K562 (cell line): Measurements from ENCODE around the gene AKT1S1. TPM values are rescaled to one million over a fixed set of nuclear protein-coding genes. Genes with fewer than 3 reads are reported as not detected.

Source experiments
- BRCA1 ChIP-seq, 2 experiments: fragments of 450-650 bp in 1 of 2; sonication (generic) in 1 of 2; formaldehyde crosslinking in 1 of 2; IDR thresholded peaks; 2 replicates each; pipeline versions ENCODE4 v1.5.0 to v1.6.1; 2017 to 2020; ENCODE audit warnings: mild to moderate bottlenecking in 1 of 2, missing genetic modification reagents in 1 of 2
- CXXC5 ChIP-seq: fragments of 250-450 bp; sonication (Bioruptor Pico); IDR thresholded peaks from 2 replicates; pipeline ENCODE4 v1.8.0; 2022; ENCODE audit warnings: inconsistent platforms, mild to moderate bottlenecking, moderate library complexity
- DLX4 ChIP-seq: fragments of 250-450 bp; sonication (Bioruptor Pico); IDR thresholded peaks from 2 replicates; pipeline ENCODE4 v1.6.1; 2021; ENCODE audit warnings: mild to moderate bottlenecking
- ETV5 ChIP-seq: sonication (generic); formaldehyde crosslinking; IDR thresholded peaks from 2 replicates; pipeline ENCODE4 v1.4.0; 2020; ENCODE audit warnings: low read depth, mild to moderate bottlenecking, missing genetic modification reagents
- KDM5B ChIP-seq: fragments of 200-600 bp; sonication (generic); IDR thresholded peaks from 2 replicates; pipeline ENCODE4 v1.6.1; 2012; ENCODE audit warnings: low read depth, mild to moderate bottlenecking, moderate library complexity, low read length, control low read depth, inconsistent platforms; ENCODE audit not compliant: insufficient replicate concordance
- LCOR ChIP-seq: sonication (generic); formaldehyde crosslinking; IDR thresholded peaks from 2 replicates; pipeline ENCODE4 v1.8.0; 2022; ENCODE audit warnings: mild to moderate bottlenecking, missing genetic modification reagents
- NFE2 ChIP-seq: IDR thresholded peaks from 2 replicates; pipeline ENCODE4 v1.6.1; 2014; ENCODE audit warnings: antibody characterized with exemption, low read depth
- NFRKB ChIP-seq: fragments of 450-650 bp; IDR thresholded peaks from 2 replicates; pipeline ENCODE4 v1.6.1; 2016; ENCODE audit warnings: low read depth
- POLR2G ChIP-seq: fragments of 200-400 bp; formaldehyde crosslinking; IDR thresholded peaks from 2 replicates; pipeline ENCODE4 v1.6.1; 2017; ENCODE audit warnings: low read depth, mild to moderate bottlenecking, antibody characterized with exemption, low read length, moderate library complexity
- PRDM10 ChIP-seq: fragments of 450-650 bp; IDR thresholded peaks from 2 replicates; pipeline ENCODE4 v1.6.1; 2018; ENCODE audit not compliant: partially characterized antibody
- SREBF1 ChIP-seq: fragments of 150-350 bp; IDR thresholded peaks from 2 replicates; pipeline ENCODE4 v1.6.1; 2014; ENCODE audit warnings: antibody characterized with exemption, low read depth, low read length, borderline replicate concordance
- TARDBP ChIP-seq: fragments of 450-650 bp; IDR thresholded peaks from 2 replicates; pipeline ENCODE4 v1.6.1; 2016
- TFAM ChIP-seq: fragments of 250-450 bp; sonication (Bioruptor Pico); conservative IDR thresholded peaks from 2 replicates; pipeline ENCODE4 v1.5.0; 2021; ENCODE audit warnings: mild to moderate bottlenecking, moderate library complexity
- TRIM25 ChIP-seq: fragments of 450-650 bp; IDR thresholded peaks from 2 replicates; pipeline ENCODE4 v1.7.0; 2016; ENCODE audit warnings: borderline replicate concordance
- ZBTB34 ChIP-seq: fragments of 250-450 bp; sonication (Bioruptor Pico); IDR thresholded peaks from 2 replicates; pipeline ENCODE4 v1.8.0; 2021; ENCODE audit warnings: mild to moderate bottlenecking, moderate library complexity
- ZNF121 ChIP-seq: sonication (generic); formaldehyde crosslinking; conservative IDR thresholded peaks from 2 replicates; pipeline ENCODE4 v1.8.0; 2022; ENCODE audit warnings: missing genetic modification reagents
- ZNF395 ChIP-seq: fragments of 200-800 bp; sonication (Bioruptor generic); IDR thresholded peaks from 2 replicates; pipeline ENCODE4 v1.6.1; 2017; ENCODE audit warnings: missing genetic modification characterization, missing compliant biosample characterization
- ZNF41 ChIP-seq: fragments of 250-450 bp; sonication (Bioruptor Pico); conservative IDR thresholded peaks from 2 replicates; pipeline ENCODE4 v1.4.0; 2020; ENCODE audit warnings: mild to moderate bottlenecking
- ZNF785 ChIP-seq: fragments of 250-450 bp; sonication (Bioruptor Pico); IDR thresholded peaks from 2 replicates; pipeline ENCODE4 v1.4.0; 2020; ENCODE audit warnings: mild to moderate bottlenecking
- polyA plus RNA-seq, 8 experiments: library from polyadenylated mRNA; depleted of rRNA in 4 of 8; stranded (reverse) in 5 of 8; unstranded in 3 of 8; fragments of >200 nt; fragmentation: Nextera tagmentation in 2 of 8; fragmentation: Illumina TruSeq in 1 of 8; extraction: Ambion mirVana in 2 of 8; extraction: Trizol in 1 of 8; gene quantifications; 2 replicates each; pipeline versions ENCODE4 v1.2.1 to v1.2.3, GENCODE V29; 2011 to 2014; ENCODE audit warnings: inconsistent platforms in 1 of 8, missing spikeins in 1 of 8
- total RNA-seq, 7 experiments: library from RNA; depleted of rRNA in 6 of 7; stranded (reverse); fragments of >200 nt in 6 of 7; fragmentation: Illumina TruSeq in 2 of 7; extraction: Trizol in 2 of 7; gene quantifications; 2 replicates each; pipeline versions ENCODE4 v1.2.1 to v1.2.3, GENCODE V29; 2011 to 2021; ENCODE audit warnings: low replicate concordance in 1 of 7

The AKT1S1 gene
- total and polyA plus RNA-seq, 9 of the 15 experiments (the other 6 are each of a cell fraction or from before 2014, with no cell fraction given) = 1.2 to 50.3 (median 17.1) TPM

- TF ChIP-seq PRDM10 (peak; percentile 57), SREBF1 (no peak), TARDBP (no peak), KDM5B (peak; percentile 29), ZNF41 (CRISPR knock-in tag) (no peak), NFRKB (no peak), ZBTB34 (no peak), CXXC5 (CRISPR knock-in tag) (peak; percentile 7; the same call in 1 of the 2 replicates), DLX4 (CRISPR knock-in tag) (no peak), TRIM25 (no peak), NFE2 (no peak), ZNF121 (CRISPR knock-in tag) (no peak), TFAM (no peak), POLR2G (peak; percentile 51; the same call in 1 of the 2 replicates), ZNF785 (CRISPR knock-in tag) (no peak), ZNF395 (CRISPR knock-in tag) (no peak), BRCA1 (IDR thresholded peaks at IDR 0.05) (no peak), BRCA1 (CRISPR knock-in tag; IDR thresholded peaks at IDR 0.05) (no peak), ETV5 (CRISPR knock-in tag) (no peak), LCOR (CRISPR knock-in tag) (no peak)
Measured at GRCh38 chr19:49851456-49852259, 25.5 kb downstream of the AKT1S1 start (continued).
